CD4-positive, alpha-beta T cell (primary cell): ENCODE results near the gene TRIM21. TPM values are rescaled to one million over a fixed set of nuclear protein-coding genes. Genes with fewer than 3 reads are reported as not detected.
"Not testable (repeated sequence)": the region's sequence is repeated elsewhere in the genome, so short reads cannot be mapped to it uniquely, and the experiment has no call there.

Experiments
- ATAC-seq: fragments of 200-7000 bp; cut with Tn5 transposase; one replicate; pipeline ENCODE4 v1.10.0; 2022; ENCODE audit warnings: mild to moderate bottlenecking; ENCODE audit not compliant: poor library complexity
- CTCF ChIA-PET: fragments of 350-600 bp; sonication (Branson Sonifier 250); formaldehyde crosslinking; loops from one replicate; lab custom pipeline; 2021; ENCODE audit warnings: antibody characterized with exemption, inconsistent platforms; lab: Charles Lee
- POLR2A ChIA-PET: fragments of 350-600 bp; sonication (Branson Sonifier 250); formaldehyde crosslinking; loops from one replicate; lab custom pipeline; 2021; ENCODE audit warnings: antibody characterized with exemption, inconsistent platforms; lab: Charles Lee
- DNase-seq, 14 experiments: peaks; one replicate each; pipeline ENCODE4 v3.0.0-alpha.2; 2013 to 2020; ENCODE audit warnings: mixed read lengths in 2 of 14
- H3K27ac ChIP-seq, 2 donors: one replicate each; pipeline versions ENCODE4 v1.5.1 to v1.7.0; 2013; ENCODE audit warnings: low read length in 2 of 2, low read depth in 1 of 2, mild to moderate bottlenecking in 1 of 2
- H3K27me3 ChIP-seq, 2 experiments: 1 replicate in 1 of 2; 2 replicates in 1 of 2; pipeline versions ENCODE4 v1.6.1 to v1.7.0; 2013; ENCODE audit warnings: low read length in 2 of 2, control low read depth in 1 of 2, mild to moderate bottlenecking in 1 of 2, moderate library complexity in 1 of 2; ENCODE audit not compliant: insufficient read depth in 2 of 2, control insufficient read depth in 1 of 2
- H3K36me3 ChIP-seq: one replicate; pipeline ENCODE4 v1.6.1; 2013; ENCODE audit warnings: low read length, control low read depth; ENCODE audit not compliant: insufficient read depth
- H3K4me1 ChIP-seq: one replicate; pipeline ENCODE4 v1.6.1; 2013; ENCODE audit warnings: low read length, control low read depth; ENCODE audit not compliant: insufficient read depth
- H3K4me3 ChIP-seq: one replicate; pipeline ENCODE4 v1.5.1; 2013; ENCODE audit warnings: mild to moderate bottlenecking, low read length, moderate library complexity
- H3K9me3 ChIP-seq, 2 experiments: 1 replicate in 1 of 2; 2 replicates in 1 of 2; pipeline versions ENCODE4 v1.6.1 to v1.7.0; 2013; ENCODE audit warnings: low read length in 2 of 2, mild to moderate bottlenecking in 2 of 2, control low read depth in 1 of 2, moderate library complexity in 1 of 2; ENCODE audit not compliant: control insufficient read depth in 1 of 2, insufficient read depth in 1 of 2
- H3K27ac Mint-ChIP-seq: one replicate; pipeline ENCODE4 v1.8.0; 2020; ENCODE audit warnings: mixed read lengths
- H3K27me3 Mint-ChIP-seq: one replicate; pipeline ENCODE4 v1.8.0; 2021; ENCODE audit warnings: mixed read lengths
- H3K36me3 Mint-ChIP-seq: one replicate; pipeline ENCODE4 v1.8.0; 2021; ENCODE audit warnings: low read depth, mixed read lengths
- H3K4me1 Mint-ChIP-seq: one replicate; pipeline ENCODE4 v1.8.0; 2021; ENCODE audit warnings: low read depth, mixed read lengths
- H3K4me3 Mint-ChIP-seq: one replicate; pipeline ENCODE4 v1.8.0; 2020; ENCODE audit warnings: mild to moderate bottlenecking, mixed read lengths
- H3K9me3 Mint-ChIP-seq: one replicate; pipeline ENCODE4 v1.8.0; 2020; ENCODE audit warnings: mixed read lengths
- intact Hi-C, 2 experiments: fragments of 100-400 bp; cut with DNase I in 1 of 2; cut with micrococcal nuclease in 1 of 2; formaldehyde crosslinking; loops; one replicate each; pipeline versions ENCODE4 v1.15.1 to v1.9.0; 2023 to 2025; cut with DNase I, micrococcal nuclease
- total RNA-seq, 174 experiments: library from RNA in 2 of 174; stranded (reverse) in 2 of 174; gene quantifications; one replicate each; pipeline ENCODE4 v1.2.3 and lab custom pipeline; 2021 to 2026
- TF ChIP-seq, protein P1 (sequence below): fragments of 200-600 bp; IDR thresholded peaks from one replicate; pipeline ENCODE4 v1.8.0; 2022; ENCODE audit warnings: antibody characterized with exemption, mild to moderate bottlenecking

Gene TRIM21
- total RNA-seq, 2 experiments from 2014 or later = 21.0 to 23.7 TPM

DNA sequence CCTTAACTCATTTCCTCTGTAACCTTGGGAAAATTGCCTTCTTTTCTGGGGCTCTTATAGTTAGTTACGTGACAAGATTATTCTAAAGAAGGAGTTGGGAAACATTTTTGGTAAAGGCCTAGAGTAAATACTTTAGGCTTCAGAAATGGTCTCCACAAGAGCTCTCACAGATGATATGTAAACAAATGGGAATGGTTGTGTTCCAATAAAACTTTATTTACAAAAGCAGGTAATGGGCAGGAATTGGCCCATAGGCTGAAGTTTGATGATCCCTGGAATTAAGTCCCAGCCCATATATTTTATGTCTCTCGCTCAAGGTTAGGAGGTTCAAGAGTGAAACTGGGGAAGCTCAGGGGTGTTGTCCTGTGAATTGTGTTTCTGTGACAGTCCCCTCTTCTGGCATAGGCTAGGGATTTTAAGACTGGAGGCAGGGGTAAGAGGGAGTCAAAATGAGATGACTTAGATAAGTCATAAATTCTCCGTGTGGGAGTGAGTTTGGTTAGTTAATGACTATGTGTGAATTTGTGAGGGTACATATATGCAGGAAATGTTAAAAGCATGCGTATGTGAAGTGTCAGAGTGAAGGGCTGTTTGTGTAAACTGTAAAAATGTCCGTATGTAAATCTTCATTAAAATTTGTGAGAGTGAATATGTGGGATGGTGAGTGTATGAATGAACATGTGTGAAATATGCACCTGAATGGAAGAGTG is 17.9 kb downstream of the TRIM21 start:
- Histone ChIP-seq H3K36me3 (no peaks in the 10 kb centered on the region), H3K4me1 (no peaks in the 10 kb centered on the region), H3K27me3 (no peaks in the 10 kb centered on the region), H3K27ac (no peak overlapping the region), H3K9me3 (no peaks in the 10 kb centered on the region), H3K4me3 (no peak overlapping the region)
- Mint-ChIP-seq H3K9me3 (no peaks in the 10 kb centered on the region), H3K4me1 (no peaks in the 10 kb centered on the region), H3K4me3 (no peak overlapping the region), H3K36me3 (no peaks in the 10 kb centered on the region), H3K27ac (no peak overlapping the region), H3K27me3 (no peaks in the 10 kb centered on the region)
- ATAC-seq (no peak), DNase-seq (no peak)
- TF ChIP-seq, protein P1, sequence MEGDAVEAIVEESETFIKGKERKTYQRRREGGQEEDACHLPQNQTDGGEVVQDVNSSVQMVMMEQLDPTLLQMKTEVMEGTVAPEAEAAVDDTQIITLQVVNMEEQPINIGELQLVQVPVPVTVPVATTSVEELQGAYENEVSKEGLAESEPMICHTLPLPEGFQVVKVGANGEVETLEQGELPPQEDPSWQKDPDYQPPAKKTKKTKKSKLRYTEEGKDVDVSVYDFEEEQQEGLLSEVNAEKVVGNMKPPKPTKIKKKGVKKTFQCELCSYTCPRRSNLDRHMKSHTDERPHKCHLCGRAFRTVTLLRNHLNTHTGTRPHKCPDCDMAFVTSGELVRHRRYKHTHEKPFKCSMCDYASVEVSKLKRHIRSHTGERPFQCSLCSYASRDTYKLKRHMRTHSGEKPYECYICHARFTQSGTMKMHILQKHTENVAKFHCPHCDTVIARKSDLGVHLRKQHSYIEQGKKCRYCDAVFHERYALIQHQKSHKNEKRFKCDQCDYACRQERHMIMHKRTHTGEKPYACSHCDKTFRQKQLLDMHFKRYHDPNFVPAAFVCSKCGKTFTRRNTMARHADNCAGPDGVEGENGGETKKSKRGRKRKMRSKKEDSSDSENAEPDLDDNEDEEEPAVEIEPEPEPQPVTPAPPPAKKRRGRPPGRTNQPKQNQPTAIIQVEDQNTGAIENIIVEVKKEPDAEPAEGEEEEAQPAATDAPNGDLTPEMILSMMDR = no peak
- intact Hi-C loops = no loop called here
- ChIA-PET CTCF (no interaction called here), POLR2A (no interaction called here)

DNA sequence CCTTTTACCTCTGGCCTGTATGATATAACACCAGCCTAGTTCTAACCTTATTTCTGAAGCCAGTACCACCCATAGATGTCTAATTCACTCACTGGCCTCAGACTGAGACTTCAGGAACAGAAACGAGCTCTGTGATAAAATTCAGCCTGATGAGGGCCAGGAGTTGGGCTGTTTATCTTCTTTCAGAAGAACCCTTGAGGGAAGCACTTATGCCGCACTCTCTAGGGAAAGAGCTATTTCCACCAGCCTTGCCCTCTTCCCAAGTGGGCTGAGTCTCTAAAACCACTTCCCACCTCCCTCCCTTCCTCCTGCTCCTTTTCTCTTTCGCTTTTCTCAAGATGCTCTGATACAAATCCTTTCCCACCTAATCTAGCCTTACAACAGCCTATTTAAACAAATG is 23.3 kb downstream of the TRIM21 start:
- no peaks in the 10 kb centered on the region for H3K9me3 ChIP-seq
- H3K4me1 ChIP-seq = no peaks in the 10 kb centered on the region
- Mint-ChIP-seq H3K27ac (no peak overlapping the region), H3K4me1 (no peaks in the 10 kb centered on the region), H3K36me3 (no peaks in the 10 kb centered on the region), H3K27me3 (no peaks in the 10 kb centered on the region), H3K9me3 (no peaks in the 10 kb centered on the region), H3K4me3 (no peak overlapping the region)
- DNase-seq = no peak
- intact Hi-C loops = no loop called here
- no peaks in the 10 kb centered on the region for H3K36me3 ChIP-seq
- TF ChIP-seq, protein P1 = no peak
- H3K27ac ChIP-seq = no peak overlapping the region
- POLR2A ChIA-PET = no interaction called here
- no peaks in the 10 kb centered on the region for H3K27me3 ChIP-seq
- no peak overlapping the region for H3K4me3 ChIP-seq
- ATAC-seq = no peak
- CTCF ChIA-PET = no interaction called here

DNA sequence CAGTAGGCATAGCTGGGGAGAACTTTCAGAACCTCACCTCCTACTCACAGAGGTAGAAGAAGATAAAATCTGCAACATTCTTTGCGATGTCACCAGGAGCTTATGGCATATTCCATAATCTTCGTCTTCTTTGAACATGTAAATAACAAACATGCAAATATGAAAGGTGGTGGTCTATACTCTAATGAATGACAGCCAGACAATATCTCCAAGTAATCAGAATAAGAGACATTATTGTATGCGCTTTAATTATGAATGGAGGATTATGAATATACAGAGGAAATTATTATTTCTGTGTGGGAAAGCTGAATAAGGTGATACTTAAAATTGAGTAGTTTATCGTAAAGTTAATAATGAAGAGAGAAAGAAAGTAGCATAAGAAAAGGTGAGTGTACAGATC is 25.2 kb downstream of the TRIM21 start, which contains the start of gene OR52B4:
Gene OR52B4, minus strand, starts transcription at position 101 of the 400 bp plus-strand sequence. Its CDS starts 91 bp downstream, at position 10.
- Mint-ChIP-seq H3K27me3 (no peaks in the 10 kb centered on the region), H3K9me3 (peaks cover 2% of the 10 kb centered on the region), H3K4me3 (no peak within 1 kb of the TSS), H3K27ac (no peak within 1 kb of the TSS), H3K36me3 (no peaks in the 10 kb centered on the region), H3K4me1 (no peaks in the 10 kb centered on the region)
- ChIA-PET CTCF (no interaction called here), POLR2A (no interaction called here)
- Histone ChIP-seq H3K36me3 (no peaks in the 10 kb centered on the region), H3K27ac (no peak within 1 kb of the TSS), H3K4me1 (no peaks in the 10 kb centered on the region), H3K9me3 (no peaks in the 10 kb centered on the region), H3K27me3 (no peaks in the 10 kb centered on the region), H3K4me3 (no peak within 1 kb of the TSS)
- intact Hi-C loops = no loop called here
- TF ChIP-seq, protein P1 = no peak
- ATAC-seq (no peak), DNase-seq (no peak)

DNA sequence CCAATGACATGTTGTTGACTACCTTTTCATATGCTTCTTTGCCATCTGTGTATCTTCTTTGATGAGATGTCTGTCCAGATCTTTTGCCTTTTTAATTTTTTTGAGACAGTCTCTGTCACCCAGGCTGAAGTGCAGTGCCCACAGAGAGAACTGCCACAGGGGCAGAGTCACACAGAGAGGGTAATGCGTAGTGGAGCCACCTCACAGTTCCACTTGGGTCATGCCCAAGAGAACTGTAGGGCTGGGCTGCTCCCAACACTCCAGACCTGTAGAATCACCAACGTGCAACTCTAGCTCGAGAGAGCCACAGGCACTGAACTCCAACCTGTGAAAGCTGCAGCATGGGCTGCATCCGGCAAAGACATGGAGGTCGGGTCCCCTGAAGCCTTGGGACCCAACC is 45.4 kb downstream of the TRIM21 start:
- H3K4me3 Mint-ChIP-seq, H3K9me3 ChIP-seq, H3K27ac Mint-ChIP-seq, H3K4me1 ChIP-seq, DNase-seq, H3K9me3 Mint-ChIP-seq, CTCF ChIA-PET, intact Hi-C loops, H3K27ac ChIP-seq, H3K36me3 ChIP-seq, ATAC-seq, H3K4me3 ChIP-seq, H3K27me3 ChIP-seq, H3K36me3 Mint-ChIP-seq, POLR2A ChIA-PET, H3K4me1 Mint-ChIP-seq: not testable (repeated sequence)
- peaks cover 16% of the 10 kb centered on the region for H3K27me3 Mint-ChIP-seq

DNA sequence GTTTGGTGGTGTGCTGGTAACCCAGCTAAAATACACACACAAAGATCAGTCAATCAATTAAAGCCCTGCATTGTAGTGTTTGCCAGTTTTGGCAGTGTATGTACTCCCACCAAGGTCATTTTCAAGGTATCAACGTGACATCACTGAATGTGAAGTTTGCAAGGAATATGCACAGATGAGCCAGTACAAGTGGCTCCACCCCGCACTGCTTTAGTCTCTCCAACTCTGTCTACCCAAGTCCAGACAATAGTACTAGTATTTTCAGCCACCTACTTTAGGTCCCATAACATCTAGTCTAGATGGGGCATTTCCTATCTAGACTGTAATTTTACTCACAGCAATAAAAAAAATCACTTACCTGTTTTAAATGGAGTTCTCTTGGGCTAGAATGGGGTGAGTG is 48.1 kb downstream of the TRIM21 start:
- H3K4me1 Mint-ChIP-seq, H3K9me3 Mint-ChIP-seq, H3K36me3 Mint-ChIP-seq, H3K4me1 ChIP-seq, H3K27ac ChIP-seq, DNase-seq, intact Hi-C loops, H3K36me3 ChIP-seq, H3K9me3 ChIP-seq, H3K27me3 ChIP-seq, H3K4me3 ChIP-seq, H3K4me3 Mint-ChIP-seq, POLR2A ChIA-PET, H3K27ac Mint-ChIP-seq, CTCF ChIA-PET, ATAC-seq: not testable (repeated sequence)
- peaks cover 18% of the 10 kb centered on the region for H3K27me3 Mint-ChIP-seq
